HepG2 (cell line): ENCODE data around the gene PARD3.

ENCODE experiments used
- CAMTA2 ChIP-seq: sonication (generic); formaldehyde crosslinking; IDR thresholded peaks from 2 replicates; pipeline ENCODE4 v1.4.0; 2020; ENCODE audit warnings: mild to moderate bottlenecking, missing genetic modification reagents, borderline replicate concordance
- CTCF ChIP-seq: sonication (generic); formaldehyde crosslinking; IDR thresholded peaks from 2 replicates; pipeline ENCODE4 v1.5.0; 2020; ENCODE audit warnings: mild to moderate bottlenecking, missing genetic modification reagents, moderate library complexity
- HDAC2 ChIP-seq: sonication (generic); formaldehyde crosslinking; IDR thresholded peaks from 2 replicates; pipeline ENCODE4 v1.4.0; 2020; ENCODE audit warnings: missing genetic modification reagents
- MAFG ChIP-seq: sonication (generic); formaldehyde crosslinking; IDR thresholded peaks from 2 replicates; pipeline ENCODE4 v1.5.1; 2020; ENCODE audit warnings: mild to moderate bottlenecking, missing genetic modification reagents
- MAX ChIP-seq: IDR thresholded peaks from 2 replicates; pipeline ENCODE4 v1.6.1; 2012; ENCODE audit warnings: inconsistent platforms
- SP1 ChIP-seq, 2 experiments: fragments of 450-650 bp in 1 of 2; sonication (generic) in 1 of 2; formaldehyde crosslinking in 1 of 2; IDR thresholded peaks; 2 replicates each; pipeline versions ENCODE4 v1.4.0 to v1.6.1; 2016 to 2020; ENCODE audit warnings: missing genetic modification reagents in 1 of 2
- TMF1 ChIP-seq: sonication (generic); formaldehyde crosslinking; IDR thresholded peaks from 2 replicates; pipeline ENCODE4 v1.8.1; 2022; ENCODE audit warnings: low read depth, missing genetic modification reagents
- ZNF124 ChIP-seq: sonication (generic); formaldehyde crosslinking; IDR thresholded peaks from 2 replicates; pipeline ENCODE4 v1.4.0; 2020; ENCODE audit warnings: missing genetic modification reagents
- ZNF780A ChIP-seq: sonication (generic); formaldehyde crosslinking; IDR thresholded peaks from 2 replicates; pipeline ENCODE4 v1.8.0; 2022; ENCODE audit warnings: mild to moderate bottlenecking, missing genetic modification reagents, moderate library complexity
- ZNF841 ChIP-seq: sonication (generic); formaldehyde crosslinking; IDR thresholded peaks from 2 replicates; pipeline ENCODE4 v1.8.1; 2023; ENCODE audit warnings: missing genetic modification reagents, borderline replicate concordance
- TF ChIP-seq, protein P1 (sequence below): sonication (generic); formaldehyde crosslinking; IDR thresholded peaks from 2 replicates; pipeline ENCODE4 v1.9.0; 2022; ENCODE audit warnings: missing genetic modification reagents, mild to moderate bottlenecking, borderline replicate concordance
- TF ChIP-seq, protein P2 (sequence below), 2 experiments: IDR thresholded peaks; 2 replicates each; pipeline ENCODE4 v1.6.1; 2011 to 2012; ENCODE audit warnings: low read length in 2 of 2, borderline replicate concordance in 1 of 2, low read depth in 1 of 2, mild to moderate bottlenecking in 1 of 2, moderate library complexity in 1 of 2

DNA sequence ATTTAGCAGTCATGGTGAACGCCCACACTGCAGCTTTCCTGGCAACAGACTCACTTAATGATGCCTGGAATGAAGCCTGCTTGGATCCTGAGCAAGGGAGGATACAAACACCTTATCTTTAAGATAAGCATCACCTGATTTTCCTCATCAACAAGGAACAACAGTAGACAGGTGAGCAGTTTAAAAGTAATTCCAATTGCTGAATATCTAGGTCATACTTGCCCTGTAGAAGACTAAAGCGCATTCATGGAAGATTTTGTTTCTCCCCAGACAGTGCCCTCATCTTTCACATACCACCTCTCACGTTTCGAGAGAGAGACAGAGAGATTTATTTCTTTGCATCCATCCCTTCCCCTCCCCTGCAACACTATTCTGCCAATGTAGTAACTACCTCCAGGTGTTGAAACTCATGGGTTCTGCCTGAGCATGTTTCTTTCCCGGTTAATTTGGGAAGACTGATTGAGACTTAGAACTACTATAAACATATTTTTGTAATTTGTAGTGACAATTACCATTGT lies 660.7 kb downstream of the PARD3 start:
- TF ChIP-seq TMF1 (no peak), MAX (no peak), CAMTA2 (CRISPR knock-in tag) (no peak), MAFG (CRISPR knock-in tag) (no peak), HDAC2 (no peak), ZNF841 (CRISPR knock-in tag) (no peak), ZNF780A (no peak), ZNF124 (CRISPR knock-in tag) (no peak), SP1 (IDR thresholded peaks at IDR 0.05) (no peak), SP1 (CRISPR knock-in tag; IDR thresholded peaks at IDR 0.05) (no peak), CTCF (no peak)
- TF ChIP-seq, protein P1, sequence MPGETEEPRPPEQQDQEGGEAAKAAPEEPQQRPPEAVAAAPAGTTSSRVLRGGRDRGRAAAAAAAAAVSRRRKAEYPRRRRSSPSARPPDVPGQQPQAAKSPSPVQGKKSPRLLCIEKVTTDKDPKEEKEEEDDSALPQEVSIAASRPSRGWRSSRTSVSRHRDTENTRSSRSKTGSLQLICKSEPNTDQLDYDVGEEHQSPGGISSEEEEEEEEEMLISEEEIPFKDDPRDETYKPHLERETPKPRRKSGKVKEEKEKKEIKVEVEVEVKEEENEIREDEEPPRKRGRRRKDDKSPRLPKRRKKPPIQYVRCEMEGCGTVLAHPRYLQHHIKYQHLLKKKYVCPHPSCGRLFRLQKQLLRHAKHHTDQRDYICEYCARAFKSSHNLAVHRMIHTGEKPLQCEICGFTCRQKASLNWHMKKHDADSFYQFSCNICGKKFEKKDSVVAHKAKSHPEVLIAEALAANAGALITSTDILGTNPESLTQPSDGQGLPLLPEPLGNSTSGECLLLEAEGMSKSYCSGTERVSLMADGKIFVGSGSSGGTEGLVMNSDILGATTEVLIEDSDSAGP (CRISPR knock-in tag): no peak
- TF ChIP-seq, protein P2, sequence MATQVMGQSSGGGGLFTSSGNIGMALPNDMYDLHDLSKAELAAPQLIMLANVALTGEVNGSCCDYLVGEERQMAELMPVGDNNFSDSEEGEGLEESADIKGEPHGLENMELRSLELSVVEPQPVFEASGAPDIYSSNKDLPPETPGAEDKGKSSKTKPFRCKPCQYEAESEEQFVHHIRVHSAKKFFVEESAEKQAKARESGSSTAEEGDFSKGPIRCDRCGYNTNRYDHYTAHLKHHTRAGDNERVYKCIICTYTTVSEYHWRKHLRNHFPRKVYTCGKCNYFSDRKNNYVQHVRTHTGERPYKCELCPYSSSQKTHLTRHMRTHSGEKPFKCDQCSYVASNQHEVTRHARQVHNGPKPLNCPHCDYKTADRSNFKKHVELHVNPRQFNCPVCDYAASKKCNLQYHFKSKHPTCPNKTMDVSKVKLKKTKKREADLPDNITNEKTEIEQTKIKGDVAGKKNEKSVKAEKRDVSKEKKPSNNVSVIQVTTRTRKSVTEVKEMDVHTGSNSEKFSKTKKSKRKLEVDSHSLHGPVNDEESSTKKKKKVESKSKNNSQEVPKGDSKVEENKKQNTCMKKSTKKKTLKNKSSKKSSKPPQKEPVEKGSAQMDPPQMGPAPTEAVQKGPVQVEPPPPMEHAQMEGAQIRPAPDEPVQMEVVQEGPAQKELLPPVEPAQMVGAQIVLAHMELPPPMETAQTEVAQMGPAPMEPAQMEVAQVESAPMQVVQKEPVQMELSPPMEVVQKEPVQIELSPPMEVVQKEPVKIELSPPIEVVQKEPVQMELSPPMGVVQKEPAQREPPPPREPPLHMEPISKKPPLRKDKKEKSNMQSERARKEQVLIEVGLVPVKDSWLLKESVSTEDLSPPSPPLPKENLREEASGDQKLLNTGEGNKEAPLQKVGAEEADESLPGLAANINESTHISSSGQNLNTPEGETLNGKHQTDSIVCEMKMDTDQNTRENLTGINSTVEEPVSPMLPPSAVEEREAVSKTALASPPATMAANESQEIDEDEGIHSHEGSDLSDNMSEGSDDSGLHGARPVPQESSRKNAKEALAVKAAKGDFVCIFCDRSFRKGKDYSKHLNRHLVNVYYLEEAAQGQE (IDR thresholded peaks at IDR 0.05; ENCODE audit: borderline replicate concordance in 1 of 2, low read depth in 1 of 2, low read length in 2 of 2): no peak
